Rectal smooth muscle tissue (tissue), 1 donor: ENCODE data around the gene LOC101059915.
A peak's percentile ranks its signal among the peaks of the same experiment; 100 is the strongest.

Experiments used
- H3K27ac ChIP-seq: one replicate; pipeline ENCODE4 v1.7.0; 2013; ENCODE audit warnings: low read depth, low read length, inconsistent platforms
- H3K27me3 ChIP-seq: one replicate; pipeline ENCODE4 v1.7.0; 2013; ENCODE audit warnings: low read length; ENCODE audit not compliant: control insufficient read depth, insufficient read depth
- H3K36me3 ChIP-seq: one replicate; pipeline ENCODE4 v1.7.0; 2013; ENCODE audit warnings: low read length; ENCODE audit not compliant: control insufficient read depth, insufficient read depth
- H3K4me1 ChIP-seq: one replicate; pipeline ENCODE4 v1.7.0; 2013; ENCODE audit warnings: low read length; ENCODE audit not compliant: control insufficient read depth, insufficient read depth
- H3K4me3 ChIP-seq: one replicate; pipeline ENCODE4 v1.7.0; 2013; ENCODE audit warnings: low read length
- H3K9ac ChIP-seq: one replicate; pipeline ENCODE4 v1.7.0; 2013; ENCODE audit warnings: low read length

Gene LOC101059915

DNA sequence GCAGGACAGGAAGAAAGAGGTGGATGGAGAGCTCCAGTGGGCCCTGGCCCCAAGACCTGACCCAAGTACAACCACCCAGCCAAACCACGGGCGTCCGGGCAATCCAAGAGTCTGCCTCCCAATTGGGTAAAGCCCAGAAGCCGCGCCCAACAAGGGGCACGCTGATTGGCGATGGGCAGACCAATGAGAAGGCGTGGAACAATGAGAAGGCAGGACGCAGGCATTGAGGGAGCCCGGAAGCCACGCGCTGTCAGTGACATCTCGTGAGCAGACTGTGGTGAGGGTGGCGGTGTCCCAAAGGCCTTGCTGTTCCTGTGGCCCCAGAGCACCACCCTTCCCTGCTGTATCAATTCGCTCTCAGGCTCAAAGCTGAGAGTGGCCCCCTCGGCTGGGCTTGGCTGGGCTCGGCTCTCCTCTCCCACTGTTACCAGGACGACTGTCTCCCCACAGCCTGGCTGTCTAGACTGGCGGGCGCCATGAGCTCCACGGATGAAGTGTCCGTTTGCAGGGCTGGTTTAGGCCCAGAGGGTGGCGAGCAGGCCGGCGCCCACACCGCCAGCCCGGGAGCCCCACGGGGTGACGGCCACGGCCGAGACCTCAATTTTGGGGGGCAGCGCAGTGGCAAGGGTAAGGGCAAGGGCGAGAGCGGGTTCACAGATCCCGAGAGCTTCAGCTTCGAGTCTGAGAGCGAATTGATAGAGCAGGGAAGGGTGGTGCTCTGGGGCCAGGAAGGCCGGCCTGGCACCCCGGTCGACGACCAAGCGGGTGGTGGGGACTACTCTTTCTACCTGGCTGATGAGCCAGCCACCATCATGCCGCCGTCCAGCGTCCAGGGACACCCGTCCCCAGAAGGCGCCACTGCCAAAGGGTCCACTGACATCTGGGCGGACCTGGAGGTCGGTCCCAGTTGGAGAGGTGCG, at the start of gene LOC101059915:
Gene LOC101059915, plus strand, starts transcription at position 219 of the 920 bp plus-strand sequence.
- no peaks in the 10 kb centered on the region for H3K27me3 ChIP-seq
- H3K27ac ChIP-seq = no peak within 1 kb of the TSS
- H3K9ac ChIP-seq = no peak within 1 kb of the TSS
- no peaks in the 10 kb centered on the region for H3K36me3 ChIP-seq
- no peaks in the 10 kb centered on the region for H3K4me1 ChIP-seq
- no peak within 1 kb of the TSS for H3K4me3 ChIP-seq

DNA sequence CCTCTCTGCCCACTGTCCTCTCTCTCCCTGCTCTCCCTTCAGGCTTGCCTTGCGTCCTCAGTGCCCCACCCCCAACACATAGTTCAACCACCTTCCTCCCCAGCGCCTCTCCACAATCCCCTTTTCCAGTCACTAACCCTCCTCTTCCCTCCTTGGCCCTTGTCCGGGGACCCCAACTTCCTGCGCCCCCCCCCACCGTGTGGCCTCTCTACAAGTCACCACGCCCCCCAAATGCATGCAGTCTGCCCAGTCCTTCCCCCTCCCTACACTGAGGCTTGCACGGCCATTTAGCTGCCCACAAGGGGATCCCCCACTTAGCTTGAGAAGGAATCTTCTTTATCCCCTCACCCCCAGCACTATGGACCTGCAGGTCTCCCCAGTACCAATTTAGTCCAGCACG, 49.6 kb upstream of the LOC101059915 start:
- no peaks in the 10 kb centered on the region for H3K4me1 ChIP-seq

DNA sequence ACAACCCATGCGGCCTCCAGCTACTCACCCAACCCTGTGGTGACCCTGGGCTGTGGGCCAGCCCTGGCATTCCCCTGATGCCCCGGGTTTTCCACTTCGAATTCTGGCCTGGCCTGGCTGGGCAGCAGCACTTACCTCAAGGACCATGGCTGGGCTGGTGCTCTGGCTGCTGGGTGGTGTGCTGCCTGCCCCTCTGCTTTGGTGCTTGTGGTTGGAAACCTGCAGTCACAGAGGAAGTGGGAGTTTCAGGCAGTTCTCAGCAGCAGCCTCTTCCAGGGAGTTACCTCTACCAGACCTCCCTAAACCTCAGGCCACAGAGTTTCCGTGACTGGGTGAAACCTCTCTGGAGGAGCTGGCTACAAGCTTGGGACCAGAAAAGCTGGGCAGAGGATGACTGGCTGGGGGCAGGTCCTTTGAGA, 49.0 kb upstream of the LOC101059915 start, which contains the start of gene CXCR3:
Gene CXCR3, minus strand, starts transcription at position 209 of the 419 bp plus-strand sequence. Its CDS starts 62 bp downstream, at position 147.
- H3K27ac ChIP-seq = no peak within 1 kb of the TSS
- H3K9ac ChIP-seq = no peak within 1 kb of the TSS
- H3K27me3 ChIP-seq = no peaks in the 10 kb centered on the region
- no peaks in the 10 kb centered on the region for H3K4me1 ChIP-seq
- no peak within 1 kb of the TSS for H3K4me3 ChIP-seq
- H3K36me3 ChIP-seq = no peaks in the 10 kb centered on the region

More for the DNA sequence above, 49.6 kb upstream of the LOC101059915 start:
- Histone ChIP-seq H3K4me3 (no peak overlapping the region), H3K36me3 (no peaks in the 10 kb centered on the region), H3K9ac (no peak overlapping the region), H3K27me3 (no peaks in the 10 kb centered on the region), H3K27ac (no peak overlapping the region)

DNA sequence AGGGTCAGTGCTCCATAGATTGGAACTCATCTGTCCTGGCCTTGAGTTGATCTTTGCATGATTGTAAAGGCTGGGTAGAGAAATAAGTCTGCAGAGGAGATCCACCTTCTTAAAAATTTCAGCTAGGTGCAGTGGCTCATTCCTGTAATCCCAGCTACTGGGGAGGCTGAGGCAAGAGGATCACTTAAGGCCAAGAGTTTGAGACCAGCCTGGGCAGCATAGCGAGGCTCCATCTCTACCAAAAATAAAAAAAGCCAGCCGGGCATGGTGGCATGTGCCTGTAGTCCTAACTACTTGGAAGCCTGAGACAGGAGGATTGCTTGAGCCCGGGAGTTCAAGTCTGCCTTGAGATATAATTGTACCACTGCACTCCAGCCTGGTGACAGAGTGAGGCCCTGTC, 48.6 kb upstream of the LOC101059915 start:
- H3K9ac ChIP-seq = no peak overlapping the region
- no peak overlapping the region for H3K4me3 ChIP-seq
- H3K36me3 ChIP-seq = no peaks in the 10 kb centered on the region
- H3K27ac ChIP-seq = no peak overlapping the region
- H3K27me3 ChIP-seq = no peaks in the 10 kb centered on the region
- no peaks in the 10 kb centered on the region for H3K4me1 ChIP-seq

DNA sequence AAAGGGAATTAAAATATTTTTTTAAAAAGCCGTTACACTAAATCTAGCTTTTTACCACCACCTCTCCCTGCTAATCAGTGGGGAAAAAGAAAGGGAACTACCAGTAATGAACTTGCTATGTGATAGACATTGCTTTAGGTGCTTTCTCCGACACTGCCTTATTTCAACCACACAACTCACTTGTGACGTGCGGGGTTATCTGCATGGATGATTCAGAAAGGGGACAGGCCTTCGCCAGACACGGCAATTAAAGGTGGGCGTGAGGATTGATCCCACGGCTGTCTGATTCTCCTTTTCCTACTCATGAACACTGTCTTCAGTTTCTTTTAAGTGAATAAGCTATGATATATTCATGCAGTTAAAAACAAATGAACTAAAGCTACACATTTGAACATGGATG, 48.2 kb upstream of the LOC101059915 start:
- Histone ChIP-seq H3K27ac (no peak overlapping the region), H3K4me3 (no peak overlapping the region), H3K27me3 (no peaks in the 10 kb centered on the region), H3K4me1 (no peaks in the 10 kb centered on the region), H3K36me3 (no peaks in the 10 kb centered on the region), H3K9ac (no peak overlapping the region)

DNA sequence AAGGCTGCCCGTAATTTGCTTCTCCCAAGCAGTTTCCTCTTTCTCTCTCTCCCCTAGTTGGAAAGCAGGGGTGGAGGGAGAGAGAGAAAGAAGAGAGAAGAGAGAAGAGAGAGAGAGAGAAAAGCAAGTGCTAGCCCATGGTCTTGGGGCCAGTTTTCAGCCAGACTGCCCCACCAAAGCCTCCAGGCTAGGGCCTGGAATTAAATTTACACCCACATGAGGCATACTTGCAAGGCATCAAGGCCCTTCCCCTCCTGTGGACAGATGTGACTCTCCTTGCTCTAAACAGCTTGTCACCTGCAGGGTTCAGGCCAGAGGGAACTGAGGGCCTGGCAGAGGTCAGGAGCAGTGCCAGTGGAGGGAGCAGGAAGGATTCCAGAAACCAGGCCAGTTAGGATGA, 47.4 kb upstream of the LOC101059915 start:
- H3K9ac ChIP-seq = no peak overlapping the region
- no peaks in the 10 kb centered on the region for H3K27me3 ChIP-seq
- no peak overlapping the region for H3K4me3 ChIP-seq
- no peaks in the 10 kb centered on the region for H3K4me1 ChIP-seq
- no peaks in the 10 kb centered on the region for H3K36me3 ChIP-seq
- no peak overlapping the region for H3K27ac ChIP-seq

DNA sequence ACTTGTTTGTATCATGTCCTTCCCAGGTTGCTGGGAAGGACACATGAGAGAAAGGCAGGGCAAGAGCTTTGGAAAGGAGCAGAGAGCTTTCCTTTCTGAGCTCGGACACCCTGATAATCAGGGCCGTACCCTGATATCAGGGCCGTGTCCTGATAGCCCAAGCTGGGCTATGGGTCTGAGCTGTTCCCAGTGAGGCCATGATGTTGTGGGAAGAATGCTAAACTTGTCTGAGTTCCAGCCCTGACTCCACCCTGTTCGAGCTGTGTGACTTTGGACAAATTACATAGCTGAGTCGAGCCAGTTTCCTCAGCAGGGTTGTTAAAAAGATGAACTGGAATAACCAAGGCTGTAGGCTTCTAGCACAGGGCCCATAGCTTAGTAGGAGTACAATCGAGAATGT, 45.7 kb upstream of the LOC101059915 start:
- Histone ChIP-seq H3K27me3 (no peaks in the 10 kb centered on the region), H3K27ac (peak overlapping the region; percentile 29), H3K4me1 (no peaks in the 10 kb centered on the region), H3K4me3 (no peak overlapping the region), H3K36me3 (no peaks in the 10 kb centered on the region), H3K9ac (no peak overlapping the region)

DNA sequence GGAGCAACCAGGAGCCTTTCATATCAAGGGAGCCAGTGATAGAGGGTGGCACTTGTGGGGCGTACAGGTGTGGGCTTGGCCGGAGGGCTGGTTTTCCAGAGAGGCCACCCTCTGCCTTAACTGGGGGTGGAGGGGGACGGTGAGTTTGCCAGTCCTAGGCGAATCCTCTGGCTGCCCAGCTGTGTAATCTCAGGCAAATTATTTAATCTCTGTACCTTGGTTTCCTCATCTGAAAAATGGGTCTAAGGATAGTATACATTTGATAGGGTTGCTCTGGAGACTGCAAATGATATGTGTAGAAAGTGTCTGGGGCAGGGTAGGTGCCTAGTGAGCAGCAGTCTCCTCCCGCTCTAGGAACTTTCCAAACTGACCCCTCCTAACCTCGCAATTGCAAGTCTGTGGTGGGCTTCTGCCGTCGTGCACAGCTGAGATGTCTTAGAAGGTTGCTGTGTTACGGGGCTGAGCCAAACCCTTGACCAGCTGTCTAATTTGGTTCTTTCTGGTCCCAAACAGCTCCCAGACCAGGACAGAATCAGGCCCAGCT, 45.2 kb upstream of the LOC101059915 start:
- peak overlapping the region; percentile 29 for H3K27ac ChIP-seq
- peaks cover 2% of the 10 kb centered on the region for H3K27me3 ChIP-seq
- no peak overlapping the region for H3K4me3 ChIP-seq
- no peak overlapping the region for H3K9ac ChIP-seq
- H3K36me3 ChIP-seq = no peaks in the 10 kb centered on the region
- H3K4me1 ChIP-seq = no peaks in the 10 kb centered on the region

DNA sequence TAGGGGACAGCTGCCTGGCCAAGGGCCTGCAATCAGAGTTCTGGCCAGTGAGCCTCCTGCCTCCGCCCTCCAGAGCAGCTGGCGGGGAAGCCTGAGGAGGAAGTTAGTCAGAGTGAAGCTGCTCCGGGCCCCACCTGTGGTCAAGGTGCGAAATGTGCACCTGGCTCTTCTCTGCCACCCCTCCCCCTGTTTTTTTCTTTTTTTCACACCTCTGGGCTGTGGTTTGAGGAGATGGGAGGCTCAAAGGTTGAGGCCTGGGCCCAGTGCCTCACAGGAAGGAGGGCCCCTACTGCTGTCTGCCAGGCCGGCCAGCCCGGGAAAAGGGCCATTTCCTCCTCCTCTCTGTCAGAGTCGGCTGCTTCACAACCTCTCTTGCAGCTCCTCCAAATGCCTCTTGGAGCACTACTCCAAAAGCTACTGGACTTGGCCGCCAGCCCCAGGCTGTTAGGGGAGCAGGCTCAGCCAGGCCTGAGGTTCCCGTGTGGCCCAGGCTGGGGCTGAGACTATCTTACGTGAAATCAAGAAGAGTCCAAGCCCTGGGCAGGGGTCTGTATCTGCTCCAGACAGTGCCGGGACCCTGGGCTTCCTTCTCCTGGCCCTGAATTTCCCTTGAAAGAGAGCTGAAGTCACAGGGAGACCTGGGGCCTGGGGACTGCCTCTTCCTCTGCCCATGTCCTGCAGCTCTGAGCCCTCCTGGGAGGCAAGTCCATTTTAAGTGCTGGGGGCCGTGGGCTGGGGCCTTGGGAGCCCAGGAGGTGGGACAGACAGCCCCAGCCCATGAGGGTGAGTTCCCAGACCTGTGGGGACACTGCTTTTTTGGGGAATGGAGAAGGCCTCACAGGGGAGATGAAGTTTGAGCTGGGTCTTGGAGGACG, 44.5 kb upstream of the LOC101059915 start:
- Histone ChIP-seq H3K36me3 (no peaks in the 10 kb centered on the region), H3K27me3 (peaks cover 2% of the 10 kb centered on the region), H3K27ac (peak overlapping the region; percentile 35), H3K4me1 (no peaks in the 10 kb centered on the region), H3K9ac (no peak overlapping the region), H3K4me3 (no peak overlapping the region)

DNA sequence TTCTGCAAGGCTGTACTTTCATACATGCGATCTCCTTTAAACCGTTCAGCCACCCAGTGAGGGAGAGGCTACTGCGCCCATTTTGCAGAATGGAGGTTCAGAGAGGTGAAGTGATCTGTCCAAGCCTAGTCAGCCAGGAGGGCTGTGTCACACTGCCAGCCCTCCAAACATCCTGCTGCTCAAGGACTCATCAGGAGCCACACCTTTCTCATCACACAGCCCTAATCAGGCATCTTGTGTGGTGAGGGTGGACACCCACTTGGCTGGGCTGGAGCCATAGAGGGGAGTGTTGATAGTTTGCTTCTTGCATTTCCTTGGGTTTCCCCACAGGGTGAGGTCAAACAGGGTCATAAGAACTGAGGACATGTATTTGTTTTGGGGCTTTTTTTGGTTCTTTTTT, 43.6 kb upstream of the LOC101059915 start:
- Histone ChIP-seq H3K9ac (no peak overlapping the region), H3K4me1 (no peaks in the 10 kb centered on the region), H3K27me3 (peaks cover 2% of the 10 kb centered on the region), H3K36me3 (no peaks in the 10 kb centered on the region), H3K4me3 (no peak overlapping the region), H3K27ac (no peak overlapping the region)

DNA sequence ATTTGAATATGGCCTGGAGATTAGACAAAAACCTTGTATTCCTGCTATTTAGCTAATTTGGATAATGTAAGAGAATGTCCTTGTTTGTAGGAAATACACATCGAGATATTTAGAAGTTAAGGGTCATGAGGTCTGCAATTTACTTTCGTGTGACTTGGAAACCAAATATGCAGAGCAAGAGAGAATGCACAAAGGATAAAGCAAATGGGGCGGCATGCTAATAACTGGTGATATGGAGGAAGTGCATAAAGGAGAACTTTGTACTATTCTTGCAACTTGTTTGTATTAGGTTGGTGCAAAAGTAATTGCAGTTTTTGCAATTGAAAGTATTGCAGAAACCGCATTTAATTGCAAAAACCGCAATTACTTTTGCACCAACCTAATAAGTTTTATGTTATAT, 41.9 kb upstream of the LOC101059915 start:
- H3K9ac ChIP-seq = no peak overlapping the region
- H3K36me3 ChIP-seq = no peaks in the 10 kb centered on the region
- H3K27ac ChIP-seq = no peak overlapping the region
- H3K27me3 ChIP-seq = peaks cover 2% of the 10 kb centered on the region
- H3K4me1 ChIP-seq = no peaks in the 10 kb centered on the region
- no peak overlapping the region for H3K4me3 ChIP-seq

DNA sequence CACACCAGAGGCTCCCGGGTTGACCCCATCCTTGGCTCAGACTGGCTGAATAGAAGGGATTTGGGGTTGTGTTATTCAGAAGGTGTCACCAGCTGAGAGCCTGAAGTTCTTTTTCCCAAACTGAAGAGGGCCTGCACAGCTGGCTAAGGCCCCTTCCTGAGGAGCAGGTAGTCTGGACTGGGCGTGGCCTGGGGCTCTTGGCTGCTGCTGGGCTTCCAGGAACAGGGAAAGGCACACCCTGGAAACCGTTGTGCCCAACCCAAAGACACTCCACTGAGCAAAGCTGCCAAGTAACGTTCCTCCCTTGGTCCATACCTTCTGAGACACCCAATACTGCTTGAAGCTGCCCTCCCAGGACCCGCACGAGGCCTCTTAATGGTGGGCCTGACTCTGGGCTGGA, 40.8 kb upstream of the LOC101059915 start:
- Histone ChIP-seq H3K27me3 (peaks cover 2% of the 10 kb centered on the region), H3K4me3 (no peak overlapping the region), H3K36me3 (no peaks in the 10 kb centered on the region), H3K27ac (no peak overlapping the region), H3K4me1 (no peaks in the 10 kb centered on the region), H3K9ac (no peak overlapping the region)
